ENCODE measurements around the gene TRIM33. TPM values are rescaled to one million over a fixed set of nuclear protein-coding genes. Genes with fewer than 3 reads are reported as not detected.

TRIM33 gene
- total and polyA plus RNA-seq, 12 donors, result 13.8 to 49.0 (median 27.0) TPM

- no peaks in the 10 kb centered on the region for H3K36me3 ChIP-seq (replicated peaks in 1 of 2)
- TF ChIP-seq, protein P1, sequence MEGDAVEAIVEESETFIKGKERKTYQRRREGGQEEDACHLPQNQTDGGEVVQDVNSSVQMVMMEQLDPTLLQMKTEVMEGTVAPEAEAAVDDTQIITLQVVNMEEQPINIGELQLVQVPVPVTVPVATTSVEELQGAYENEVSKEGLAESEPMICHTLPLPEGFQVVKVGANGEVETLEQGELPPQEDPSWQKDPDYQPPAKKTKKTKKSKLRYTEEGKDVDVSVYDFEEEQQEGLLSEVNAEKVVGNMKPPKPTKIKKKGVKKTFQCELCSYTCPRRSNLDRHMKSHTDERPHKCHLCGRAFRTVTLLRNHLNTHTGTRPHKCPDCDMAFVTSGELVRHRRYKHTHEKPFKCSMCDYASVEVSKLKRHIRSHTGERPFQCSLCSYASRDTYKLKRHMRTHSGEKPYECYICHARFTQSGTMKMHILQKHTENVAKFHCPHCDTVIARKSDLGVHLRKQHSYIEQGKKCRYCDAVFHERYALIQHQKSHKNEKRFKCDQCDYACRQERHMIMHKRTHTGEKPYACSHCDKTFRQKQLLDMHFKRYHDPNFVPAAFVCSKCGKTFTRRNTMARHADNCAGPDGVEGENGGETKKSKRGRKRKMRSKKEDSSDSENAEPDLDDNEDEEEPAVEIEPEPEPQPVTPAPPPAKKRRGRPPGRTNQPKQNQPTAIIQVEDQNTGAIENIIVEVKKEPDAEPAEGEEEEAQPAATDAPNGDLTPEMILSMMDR (IDR thresholded peaks at IDR 0.05), result no peak
- no peak for TF ChIP-seq POLR2A (IDR thresholded peaks at IDR 0.05)
- no peak overlapping the region for H3K4me3 ChIP-seq
- 55 to 83% (median 66%) methylated on average over 2 of the region's 2 CpGs for WGBS, 4 donors
- H3K27me3 ChIP-seq, result no peaks in the 10 kb centered on the region
- intact Hi-C loops (cut with DNase I), result loop anchor here in 1 of 2 donors (10.0 kb wide), 1 partner anchor 210 kb away; no protein-coding TSS in a partner anchor
- no peak for DNase-seq
- H3K27ac ChIP-seq, result no peak overlapping the region
- no peaks in the 10 kb centered on the region for H3K9me3 ChIP-seq (replicated peaks in 1 of 3)
- no peaks in the 10 kb centered on the region for H3K4me1 ChIP-seq (replicated peaks in 1 of 2)
These were observed 43.6 kb upstream of the TRIM33 start for GRCh38 chr1:114554577-114554976.

- no peak for DNase-seq
- H3K4me1 ChIP-seq (replicated peaks in 1 of 2), result no peaks in the 10 kb centered on the region
- no peak overlapping the region for H3K4me3 ChIP-seq
- H3K27ac ChIP-seq, result no peak overlapping the region
- no peaks in the 10 kb centered on the region for H3K9me3 ChIP-seq (replicated peaks in 1 of 3)
- 88 to 93% (median 92%) methylated on average over 7 of the region's 7 CpGs for WGBS, 4 donors
- no peaks in the 10 kb centered on the region for H3K27me3 ChIP-seq
- intact Hi-C loops (cut with DNase I), result loop anchor here in 1 of 2 donors (10.0 kb wide), 1 partner anchor 207 kb away; no protein-coding TSS in a partner anchor
- TF ChIP-seq POLR2A (IDR thresholded peaks at IDR 0.05), result no peak
- TF ChIP-seq, protein P1 (IDR thresholded peaks at IDR 0.05), result no peak
- no peaks in the 10 kb centered on the region for H3K36me3 ChIP-seq (replicated peaks in 1 of 2)
These were observed 41.2 kb upstream of the TRIM33 start for GRCh38 chr1:114552106-114552639.

- Histone ChIP-seq H3K4me1 (replicated peaks in 1 of 2) (no peaks in the 10 kb centered on the region), H3K27ac (no peak overlapping the region), H3K9me3 (replicated peaks in 1 of 3) (no peaks in the 10 kb centered on the region), H3K27me3 (no peaks in the 10 kb centered on the region), H3K4me3 (no peak overlapping the region), H3K36me3 (replicated peaks in 1 of 2) (no peaks in the 10 kb centered on the region)
- WGBS, 4 donors, result 80 to 89% (median 83%) methylated on average over 4 of the region's 4 CpGs
- intact Hi-C loops (cut with DNase I), result loop anchor here in 1 of 2 donors (10.0 kb wide), 1 partner anchor 207 kb away; no protein-coding TSS in a partner anchor
- no peak for TF ChIP-seq POLR2A (IDR thresholded peaks at IDR 0.05)
- TF ChIP-seq, protein P1 (IDR thresholded peaks at IDR 0.05), result no peak
- DNase-seq, result no peak
These were observed 40.4 kb upstream of the TRIM33 start for GRCh38 chr1:114551400-114551799.

DNA sequence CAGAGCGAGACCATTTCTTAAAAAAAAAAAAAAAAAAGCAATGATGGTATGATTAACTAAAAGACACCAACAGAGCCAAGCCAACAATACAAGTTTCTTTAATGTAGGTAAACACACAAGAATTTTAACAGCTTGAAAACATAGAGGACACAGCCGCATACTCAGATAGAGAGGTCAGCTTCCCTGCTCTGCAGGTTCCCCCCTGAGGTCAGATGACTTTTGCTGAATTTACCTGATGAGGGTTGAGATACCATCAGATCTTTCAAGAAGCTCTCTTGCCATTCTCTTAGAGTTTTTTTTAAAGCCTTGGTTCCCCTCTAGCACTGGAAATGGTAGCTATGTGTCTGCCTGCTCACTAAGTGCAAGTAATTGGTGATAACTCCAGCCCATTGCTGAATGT, 39.3 kb upstream of the TRIM33 start:
- no peak overlapping the region for H3K4me3 ChIP-seq
- WGBS, 4 donors, result 91 to 96% (median 92%) methylated on average over 2 of the region's 2 CpGs
- H3K36me3 ChIP-seq (replicated peaks in 1 of 2), result no peaks in the 10 kb centered on the region
- no peaks in the 10 kb centered on the region for H3K27me3 ChIP-seq
- H3K4me1 ChIP-seq (replicated peaks in 1 of 2), result no peaks in the 10 kb centered on the region
- DNase-seq, result no peak
- TF ChIP-seq POLR2A (IDR thresholded peaks at IDR 0.05), result no peak
- TF ChIP-seq, protein P1 (IDR thresholded peaks at IDR 0.05), result no peak
- intact Hi-C loops (cut with DNase I), result loop anchor here in 1 of 2 donors (10.0 kb wide), 1 partner anchor 206 kb away; no protein-coding TSS in a partner anchor
- no peak overlapping the region for H3K27ac ChIP-seq
- no peaks in the 10 kb centered on the region for H3K9me3 ChIP-seq (replicated peaks in 1 of 3)

Measured in adrenal gland (tissue), 12 donors.